Spleen (tissue), 11 donors: ENCODE data around the gene RAET1G. TPM values are rescaled to one million over a fixed set of nuclear protein-coding genes. Genes with fewer than 3 reads are reported as not detected.

Experiments
- DNase-seq: peaks from one replicate; pipeline ENCODE4 v3.0.0-alpha.2; 2020
- H3K27ac ChIP-seq, 8 donors: fragments of 200-600 bp; sonication (generic) in 7 of 8; 1 replicate in 4 of 8; 2 replicates in 4 of 8; pipeline versions ENCODE4 v1.5.0 to v1.8.0; 2016 to 2021; ENCODE audit warnings: inconsistent platforms in 4 of 8, mild to moderate bottlenecking in 4 of 8, moderate library complexity in 1 of 8
- H3K27me3 ChIP-seq, 7 donors: fragments of 200-600 bp; sonication (generic) in 6 of 7; replicated peaks in 1 of 7; 1 replicate in 4 of 7; 2 replicates in 3 of 7; pipeline versions ENCODE4 v1.5.0 to v1.8.0; 2016 to 2021; ENCODE audit warnings: inconsistent platforms in 3 of 7, mild to moderate bottlenecking in 1 of 7
- H3K36me3 ChIP-seq, 6 donors: fragments of 200-600 bp; sonication (generic) in 5 of 6; 1 replicate in 4 of 6; 2 replicates in 2 of 6; pipeline versions ENCODE4 v1.5.0 to v1.8.0; 2016 to 2021; ENCODE audit warnings: inconsistent platforms in 2 of 6
- H3K4me1 ChIP-seq, 6 donors: fragments of 200-600 bp; sonication (generic) in 5 of 6; 1 replicate in 3 of 6; 2 replicates in 3 of 6; pipeline versions ENCODE4 v1.5.0 to v1.8.0; 2016 to 2021; ENCODE audit warnings: inconsistent platforms in 3 of 6
- H3K4me3 ChIP-seq, 8 donors: fragments of 200-600 bp; sonication (generic) in 7 of 8; 1 replicate in 4 of 8; 2 replicates in 4 of 8; pipeline versions ENCODE4 v1.5.0 to v1.8.0; 2016 to 2021; ENCODE audit warnings: inconsistent platforms in 4 of 8, mild to moderate bottlenecking in 4 of 8, moderate library complexity in 2 of 8
- H3K9me3 ChIP-seq, 8 donors: fragments of 200-600 bp; sonication (generic) in 7 of 8; 1 replicate in 4 of 8; 2 replicates in 4 of 8; pipeline versions ENCODE4 v1.5.0 to v1.8.0; 2016 to 2021; ENCODE audit warnings: inconsistent platforms in 4 of 8
- CTCF ChIP-seq, 11 experiments: fragments of 200-600 bp in 7 of 11; fragments of 450-650 bp in 4 of 11; sonication (generic) in 4 of 11; IDR thresholded peaks in 8 of 11; conservative IDR thresholded peaks in 3 of 11; 1 replicate in 7 of 11; 2 replicates in 4 of 11; pipeline versions ENCODE4 v1.4.0 to v1.8.0; 2016 to 2021; ENCODE audit warnings: antibody characterized with exemption in 11 of 11, inconsistent platforms in 4 of 11, mild to moderate bottlenecking in 1 of 11
- POLR2A ChIP-seq, 3 donors: fragments of 450-650 bp; IDR thresholded peaks; one replicate each; pipeline ENCODE4 v1.5.1; 2017; ENCODE audit warnings: antibody characterized with exemption in 3 of 3, mild to moderate bottlenecking in 1 of 3
- POLR2AphosphoS5 ChIP-seq, 3 donors: sonication (generic); formaldehyde crosslinking; IDR thresholded peaks; one replicate each; pipeline ENCODE4 v1.5.1; 2017; ENCODE audit warnings: antibody characterized with exemption in 3 of 3
- WGBS, 5 donors: extraction: QIAGEN DNeasy Blood & Tissue Kit in 3 of 5; methylation state at CpG; one replicate each; pipeline versions ENCODE4 v1.1.5 to v1.1.7; 2013 to 2018; 5-methylcytosine and 5-hydroxymethylcytosine counted together
- intact Hi-C: fragments of 100-400 bp; cut with DNase I; formaldehyde crosslinking; loops from one replicate; pipeline ENCODE4 v1.15.0; 2023; ENCODE audit warnings: low total_unique reads
- polyA plus RNA-seq, 3 donors: library from polyadenylated mRNA; stranded (reverse); fragments of 200-250 nt; gene quantifications; one replicate each; pipeline ENCODE4 v1.2.1, GENCODE V29; 2013
- total RNA-seq, 7 donors: library from RNA; depleted of rRNA in 3 of 7; stranded (reverse); fragments of >200 nt in 3 of 7; fragmentation: NEBNext Ultra II Directional in 4 of 7; extraction: Animal tissue kit (Norgen Biotek cat#: 25700) in 4 of 7; gene quantifications; one replicate each; pipeline versions ENCODE4 v1.1.0 to v1.2.1, GENCODE V29; 2016 to 2021
- donor health status: healthy with polysubstance abuse.
- donor health status: DM: no; HTN: no; CAD: no; lungs with moderate emphysema.
- donor health status: DM: no; HTN: no; CAD: no.
- donor health status: Bipolar disorder and iron deficiency.
- donor health status: healthy.
- donor health status: DM: no; HTN: no; CAD: no.
- donor health status: DM: yes; HTN: yes; CAD: no.

RAET1G gene
- total and polyA plus RNA-seq, 10 donors: 0.09 to 1.2 TPM; not detected in 8

DNA sequence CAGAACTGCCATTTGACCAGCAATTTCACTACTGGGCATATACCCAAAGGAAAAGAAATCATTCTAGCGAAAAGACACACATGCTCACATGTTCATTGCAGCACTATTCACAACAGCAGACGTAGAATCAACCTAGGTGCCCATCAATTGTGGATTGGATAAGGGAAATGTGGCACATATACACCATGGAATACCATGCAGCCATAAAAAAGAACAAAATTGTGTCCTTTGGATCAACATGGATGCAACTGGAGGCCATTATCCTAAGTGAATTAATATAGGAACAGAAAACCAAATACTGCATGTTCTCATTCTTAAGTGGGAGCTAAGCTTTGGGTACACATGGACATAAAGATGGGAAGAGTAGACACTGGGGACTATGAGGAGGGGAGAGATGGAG lies 41.1 kb downstream of the RAET1G start:
- H3K27ac ChIP-seq: no peak overlapping the region
- DNase-seq: no peak
- 83 to 91% (median 88%) methylated on average over 2 of the region's 2 CpGs for WGBS, 5 donors
- no peaks in the 10 kb centered on the region for H3K36me3 ChIP-seq
- peaks cover 0 to 38% (median 0%) of the 10 kb centered on the region in 7 donors for H3K27me3 ChIP-seq
- TF ChIP-seq CTCF (IDR thresholded peaks at IDR 0.05 in 8 of 11, conservative IDR thresholded peaks at IDR 0.05 in 3 of 11): no peak
- TF ChIP-seq POLR2AphosphoS5 (IDR thresholded peaks at IDR 0.05): no peak
- TF ChIP-seq POLR2A (IDR thresholded peaks at IDR 0.05): no peak
- H3K9me3 ChIP-seq: no peaks in the 10 kb centered on the region
- no peaks in the 10 kb centered on the region for H3K4me1 ChIP-seq
- intact Hi-C loops: no loop called here
- H3K4me3 ChIP-seq: no peak overlapping the region

- no peaks in the 10 kb centered on the region for H3K4me1 ChIP-seq
- H3K36me3 ChIP-seq: no peaks in the 10 kb centered on the region
- no peak overlapping the region for H3K27ac ChIP-seq
- no peaks in the 10 kb centered on the region for H3K9me3 ChIP-seq
- TF ChIP-seq POLR2AphosphoS5 (IDR thresholded peaks at IDR 0.05) (no peak), POLR2A (IDR thresholded peaks at IDR 0.05) (no peak), CTCF (IDR thresholded peaks at IDR 0.05 in 8 of 11, conservative IDR thresholded peaks at IDR 0.05 in 3 of 11) (no peak)
- intact Hi-C loops: no loop called here
- peaks cover 0 to 39% (median 0%) of the 10 kb centered on the region in 7 donors for H3K27me3 ChIP-seq
- WGBS, 5 donors: 79 to 92% (median 86%) methylated on average over 9 to 10 of the region's 10 CpGs
- no peak overlapping the region for H3K4me3 ChIP-seq
- no peak for DNase-seq
These were observed 41.7 kb downstream of the RAET1G start for GRCh38 chr6:149881066-149881766.

DNA sequence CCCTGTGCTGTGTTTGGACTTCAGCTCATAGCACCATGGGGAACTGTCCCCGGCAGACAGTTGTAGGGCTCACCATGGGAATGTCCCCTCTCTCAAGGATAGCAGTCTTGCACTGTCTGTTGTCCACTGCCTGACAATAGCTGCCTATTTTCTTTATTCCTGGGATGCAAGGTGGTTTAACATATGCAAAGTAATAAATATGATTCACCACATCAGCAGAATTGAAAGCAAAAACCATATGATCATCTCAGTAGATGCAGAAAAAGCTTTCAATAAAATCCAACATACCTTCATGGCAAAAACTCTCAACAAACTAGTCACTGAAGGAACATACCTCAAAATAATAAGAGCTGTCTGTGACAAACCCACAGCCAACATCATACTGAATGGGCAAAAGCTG lies 45.3 kb downstream of the RAET1G start:
- H3K4me1 ChIP-seq: no peaks in the 10 kb centered on the region
- 86 to 100% (median 90%) methylated on average over 1 of the region's 1 CpG for WGBS, 5 donors
- intact Hi-C loops: no loop called here
- DNase-seq: no peak
- H3K9me3 ChIP-seq: peaks cover 0 to under 1% (median 0%) of the 10 kb centered on the region in 8 donors
- peaks cover 0 to 40% (median 0%) of the 10 kb centered on the region in 7 donors for H3K27me3 ChIP-seq
- H3K27ac ChIP-seq: no peak overlapping the region
- TF ChIP-seq POLR2AphosphoS5 (IDR thresholded peaks at IDR 0.05): no peak
- no peak for TF ChIP-seq CTCF (IDR thresholded peaks at IDR 0.05 in 8 of 11, conservative IDR thresholded peaks at IDR 0.05 in 3 of 11)
- TF ChIP-seq POLR2A (IDR thresholded peaks at IDR 0.05): no peak
- H3K36me3 ChIP-seq: no peaks in the 10 kb centered on the region
- H3K4me3 ChIP-seq: no peak overlapping the region

GRCh38 chr6:149876241-149876933 lies 46.5 kb downstream of the RAET1G start:
- Histone ChIP-seq H3K4me3 (no peak overlapping the region), H3K36me3 (no peaks in the 10 kb centered on the region), H3K9me3 (peaks cover 0 to 9% (median 0%) of the 10 kb centered on the region in 8 donors), H3K27ac (no peak overlapping the region), H3K4me1 (no peaks in the 10 kb centered on the region), H3K27me3 (peaks cover 0 to 38% (median 0%) of the 10 kb centered on the region in 7 donors)
- intact Hi-C loops: no loop called here
- TF ChIP-seq POLR2A (IDR thresholded peaks at IDR 0.05): no peak
- DNase-seq: no peak
- WGBS, 5 donors: 82 to 91% (median 90%) methylated on average over 3 of the region's 3 CpGs
